HK-2 (cell line): ENCODE results near the gene PNPLA6.
"Not testable (repeated sequence)": the region's sequence is repeated elsewhere in the genome, so short reads cannot be mapped to it uniquely, and the experiment has no call there.

Experiments
- DNase-seq: peaks from one replicate; pipeline ENCODE4 v3.0.0-alpha.2; 2018; ENCODE audit not compliant: unreplicated experiment

Gene PNPLA6

GRCh38 chr19:7554990-7555864 is 19.7 kb downstream of the PNPLA6 start:
- DNase-seq = no peak

GRCh38 chr19:7556696-7557315 is 21.3 kb downstream of the PNPLA6 start:
- DNase-seq = no peak

- no peak for DNase-seq
These were observed 23.1 kb downstream of the PNPLA6 start for GRCh38 chr19:7558667-7559066.

DNA sequence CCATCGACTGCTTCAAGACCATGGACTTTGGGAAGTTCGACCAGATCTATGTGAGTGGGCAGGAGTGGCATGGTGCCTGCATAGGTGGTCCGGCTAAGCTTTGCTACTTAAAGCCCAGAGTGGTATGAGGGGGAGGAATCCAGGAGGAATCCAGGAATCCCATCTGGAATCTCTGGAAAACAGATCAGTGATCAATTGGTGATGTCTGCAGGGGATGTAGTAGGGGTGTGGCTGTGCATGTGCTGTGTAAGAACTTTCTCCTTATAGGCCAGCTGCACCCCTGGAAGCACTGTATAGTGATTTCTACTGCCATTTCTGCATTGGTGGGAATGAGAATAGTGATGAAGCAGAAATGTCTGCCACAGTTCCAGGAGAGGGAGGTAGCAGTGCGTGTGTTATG is 23.6 kb downstream of the PNPLA6 start:
- no peak for DNase-seq

GRCh38 chr19:7560255-7560654 is 24.7 kb downstream of the PNPLA6 start:
- DNase-seq = no peak

DNA sequence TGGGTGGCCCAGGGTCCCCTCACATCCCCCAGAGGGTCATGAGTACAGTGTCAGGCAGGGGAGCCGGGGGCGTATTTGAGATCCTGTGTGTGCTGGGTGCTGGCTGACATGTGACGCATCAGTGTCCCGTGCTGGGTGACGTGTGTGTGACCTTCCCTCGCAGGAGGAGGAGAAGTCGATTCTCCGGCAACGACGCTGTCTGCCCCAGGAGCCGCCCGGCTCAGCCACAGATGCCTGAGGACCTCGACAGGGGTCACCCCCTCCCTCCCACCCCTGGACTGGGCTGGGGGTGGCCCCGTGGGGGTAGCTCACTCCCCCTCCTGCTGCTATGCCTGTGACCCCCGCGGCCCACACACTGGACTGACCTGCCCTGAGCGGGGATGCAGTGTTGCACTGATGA is 25.8 kb downstream of the PNPLA6 start:
- DNase-seq = no peak

DNA sequence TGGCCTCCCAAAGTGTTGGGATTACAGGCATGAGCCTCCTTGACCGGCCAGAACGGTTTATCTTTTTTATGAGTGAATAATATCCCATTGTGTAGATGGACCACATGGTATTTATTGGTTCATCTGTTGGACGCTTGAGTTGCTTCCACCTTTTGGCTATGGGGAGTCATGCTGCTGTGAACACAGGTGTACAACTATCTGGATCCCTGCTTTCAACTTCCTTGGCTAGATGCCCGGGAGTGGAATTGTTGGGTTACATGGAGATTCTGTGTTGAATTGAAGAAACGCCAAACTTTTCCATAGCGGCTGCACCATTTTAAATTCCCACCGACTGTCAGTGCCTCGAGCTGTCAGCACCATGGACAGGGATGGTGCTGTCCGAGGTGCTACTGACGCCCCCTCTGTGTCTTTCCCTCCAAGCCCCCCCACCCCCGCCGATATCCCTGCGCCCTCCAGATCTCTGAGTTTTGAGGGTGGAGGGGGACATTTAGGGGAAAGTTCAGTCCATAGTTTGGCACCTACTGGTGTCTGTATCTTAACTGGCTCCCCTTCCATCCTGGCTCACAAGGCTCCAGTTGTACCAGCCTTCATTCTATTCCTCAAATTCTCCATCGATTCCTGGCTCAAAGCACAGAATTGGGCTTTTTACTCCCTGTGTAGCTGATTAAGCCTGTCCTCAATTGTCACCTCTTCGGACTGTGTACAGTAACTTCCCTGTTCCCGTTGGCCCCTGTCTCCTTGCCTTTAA is 27.3 kb downstream of the PNPLA6 start:
- no peak for DNase-seq

DNA sequence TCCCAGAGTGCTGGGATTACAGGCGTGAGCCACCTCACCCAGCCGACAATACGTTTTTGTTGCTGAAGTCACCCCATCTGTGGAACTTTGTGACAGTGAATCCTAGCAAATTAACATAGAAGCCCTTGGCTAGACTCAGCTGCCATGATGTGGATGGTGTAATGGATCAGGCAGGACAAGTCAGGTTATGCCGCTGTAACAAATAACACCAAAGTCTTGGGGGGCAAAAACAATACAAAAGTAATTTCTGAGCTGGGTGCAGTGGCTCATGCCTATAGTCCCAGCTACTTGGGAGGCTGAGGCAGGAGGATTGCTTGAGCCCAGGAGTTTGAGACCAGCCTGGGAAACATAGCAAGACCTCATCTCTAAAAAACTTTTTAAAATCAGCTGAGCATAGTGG is 29.3 kb downstream of the PNPLA6 start:
- no peak for DNase-seq

- no peak for DNase-seq
These were observed 29.8 kb downstream of the PNPLA6 start for GRCh38 chr19:7565332-7565731.

- DNase-seq = no peak
These were observed 35.2 kb downstream of the PNPLA6 start for GRCh38 chr19:7570761-7571160.

DNA sequence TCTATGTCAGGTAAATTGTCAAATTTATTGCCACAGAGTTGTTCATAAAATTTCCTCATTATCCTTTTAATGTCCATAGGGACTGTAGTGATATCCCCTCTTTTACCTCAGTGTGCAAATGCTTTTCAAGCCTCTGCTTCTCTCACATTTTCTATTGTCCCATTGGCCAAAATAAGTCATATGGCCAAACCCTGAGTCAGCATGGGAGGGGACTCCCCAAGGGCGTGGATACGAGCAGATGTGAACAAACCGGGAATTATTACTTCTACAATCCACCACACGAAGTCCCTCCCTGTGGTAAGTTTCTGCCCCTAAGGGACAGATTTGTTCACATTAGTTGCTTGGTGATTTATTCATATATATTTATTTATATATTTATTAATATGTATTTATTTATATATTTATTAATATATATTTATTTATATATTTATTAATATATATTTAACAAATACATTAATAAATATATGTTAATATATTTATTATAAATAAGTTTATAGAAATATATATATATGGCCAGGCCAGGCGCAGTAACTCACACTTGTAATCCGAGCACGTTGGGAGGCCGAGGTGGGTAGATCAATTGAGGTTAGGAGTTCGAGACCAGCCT is 40.0 kb downstream of the PNPLA6 start:
- DNase-seq = no peak

DNA sequence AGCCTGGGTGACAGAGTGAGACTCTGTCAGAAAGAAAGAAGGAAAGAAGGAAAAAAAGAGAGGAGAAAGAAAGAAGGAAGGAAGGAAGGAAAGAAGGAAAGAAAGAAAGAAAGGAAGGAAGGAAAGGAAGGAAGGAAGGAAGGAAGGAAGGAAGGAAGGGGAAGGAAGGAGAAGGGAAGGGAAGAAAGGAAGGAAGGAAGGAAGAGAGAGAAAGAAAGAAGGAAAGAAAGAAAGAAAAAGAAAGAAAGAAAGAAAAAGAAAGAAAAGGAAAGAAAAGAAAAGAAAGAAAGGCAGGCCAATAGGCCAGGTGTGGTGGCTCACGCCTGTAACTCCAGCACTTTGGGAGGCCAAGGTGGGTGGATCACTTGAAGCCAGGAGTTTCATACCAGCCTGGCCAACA is 41.9 kb downstream of the PNPLA6 start:
- not testable (repeated sequence) for DNase-seq

GRCh38 chr19:7578127-7578526 is 42.6 kb downstream of the PNPLA6 start:
- no peak for DNase-seq

- DNase-seq = no peak
These were observed 43.7 kb downstream of the PNPLA6 start for GRCh38 chr19:7579182-7579581.

DNA sequence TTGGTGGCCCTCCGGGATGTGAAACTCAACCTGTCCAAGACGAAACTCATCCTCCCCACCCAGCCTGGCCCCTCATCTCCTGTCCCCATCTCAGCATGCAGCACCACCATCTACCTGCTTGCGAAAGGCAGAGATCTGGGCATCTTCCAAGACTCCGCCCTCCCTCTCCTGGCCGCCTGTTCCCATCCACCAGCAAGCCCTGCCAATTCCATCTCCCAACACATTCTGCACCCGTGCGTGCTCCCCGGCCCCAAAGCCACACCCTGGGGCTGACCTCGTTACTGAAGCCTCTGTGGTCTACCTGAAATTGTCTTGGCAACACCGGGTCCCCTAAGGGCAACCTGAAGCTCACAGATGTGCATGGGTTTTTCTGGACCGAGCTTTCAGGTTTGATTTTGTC is 46.9 kb downstream of the PNPLA6 start:
- DNase-seq = no peak

DNA sequence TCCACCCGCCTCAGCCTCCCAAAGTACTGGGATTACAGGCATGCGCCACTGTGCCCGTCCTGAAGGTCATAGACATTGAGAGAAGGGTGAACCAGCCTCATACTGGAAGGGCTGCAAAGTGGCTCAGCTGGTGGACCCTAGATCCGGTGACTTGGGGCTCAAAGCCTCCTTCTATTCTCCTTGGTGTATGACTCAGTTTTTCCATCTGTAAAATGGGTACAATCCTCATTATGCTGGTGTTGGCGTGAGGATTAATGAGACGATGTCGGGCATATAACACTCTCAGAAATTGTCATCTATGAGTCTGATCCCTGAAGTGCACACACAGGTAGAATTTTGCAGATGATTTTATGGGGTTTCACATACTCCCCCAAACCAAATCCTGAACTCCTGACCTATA is 54.3 kb downstream of the PNPLA6 start:
- no peak for DNase-seq

DNA sequence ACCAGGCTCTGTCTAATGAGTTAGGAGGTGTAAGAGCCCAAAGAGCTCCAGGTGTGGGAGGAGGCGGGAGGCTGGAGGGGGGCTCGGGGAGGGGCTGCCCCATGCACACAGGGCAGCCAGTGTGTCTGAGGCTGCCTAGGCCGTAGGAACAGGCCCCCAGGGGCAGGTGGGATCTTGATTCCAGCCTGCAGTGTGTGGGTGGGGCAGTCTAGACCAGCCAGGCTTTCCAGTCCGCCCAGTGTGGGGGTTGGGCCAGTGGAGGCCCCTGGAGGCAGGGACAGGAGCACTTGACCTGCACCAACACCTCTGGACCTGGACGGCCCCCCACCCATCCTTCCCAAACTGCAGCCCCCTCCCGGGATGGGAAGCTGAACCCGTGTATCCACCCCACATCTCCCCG is 54.7 kb downstream of the PNPLA6 start:
- no peak for DNase-seq

DNA sequence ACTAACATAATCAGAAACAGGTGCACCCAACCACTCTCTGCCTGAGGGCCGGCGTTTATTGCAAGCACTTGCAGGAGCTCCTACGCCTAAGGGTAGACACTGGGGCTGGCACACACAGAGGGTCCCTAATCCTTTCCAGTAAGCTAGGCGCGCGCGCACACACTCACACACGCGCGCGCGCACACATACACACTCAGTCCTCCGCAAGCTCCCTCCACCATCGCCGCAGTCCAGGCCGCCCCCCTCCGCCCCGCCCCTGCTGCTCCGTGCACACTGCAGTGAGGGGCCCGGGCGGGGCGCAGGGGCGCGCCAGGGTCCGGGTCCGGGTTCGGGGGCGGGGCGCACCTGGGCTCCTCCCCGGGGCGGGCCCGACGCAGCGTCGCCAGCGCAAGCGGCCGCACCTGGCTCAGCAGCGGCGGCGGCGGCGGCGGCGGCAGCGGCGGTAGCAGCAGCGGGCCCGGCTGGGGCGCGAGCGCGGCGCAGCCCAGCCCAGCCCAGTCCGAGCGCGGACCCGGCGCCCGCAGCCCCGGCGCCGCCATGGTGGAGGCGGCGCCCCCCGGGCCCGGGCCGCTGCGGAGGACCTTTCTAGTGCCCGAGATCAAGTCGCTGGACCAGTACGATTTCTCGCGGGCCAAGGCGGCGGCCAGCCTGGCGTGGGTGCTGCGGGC is 60.1 kb downstream of the PNPLA6 start, which contains the start of gene CAMSAP3:
Gene CAMSAP3 (plus strand): TSS at position 398 of the 668 bp plus-strand sequence. CDS start 140 bp downstream, at position 538.
- peak; percentile 41 for DNase-seq

DNA sequence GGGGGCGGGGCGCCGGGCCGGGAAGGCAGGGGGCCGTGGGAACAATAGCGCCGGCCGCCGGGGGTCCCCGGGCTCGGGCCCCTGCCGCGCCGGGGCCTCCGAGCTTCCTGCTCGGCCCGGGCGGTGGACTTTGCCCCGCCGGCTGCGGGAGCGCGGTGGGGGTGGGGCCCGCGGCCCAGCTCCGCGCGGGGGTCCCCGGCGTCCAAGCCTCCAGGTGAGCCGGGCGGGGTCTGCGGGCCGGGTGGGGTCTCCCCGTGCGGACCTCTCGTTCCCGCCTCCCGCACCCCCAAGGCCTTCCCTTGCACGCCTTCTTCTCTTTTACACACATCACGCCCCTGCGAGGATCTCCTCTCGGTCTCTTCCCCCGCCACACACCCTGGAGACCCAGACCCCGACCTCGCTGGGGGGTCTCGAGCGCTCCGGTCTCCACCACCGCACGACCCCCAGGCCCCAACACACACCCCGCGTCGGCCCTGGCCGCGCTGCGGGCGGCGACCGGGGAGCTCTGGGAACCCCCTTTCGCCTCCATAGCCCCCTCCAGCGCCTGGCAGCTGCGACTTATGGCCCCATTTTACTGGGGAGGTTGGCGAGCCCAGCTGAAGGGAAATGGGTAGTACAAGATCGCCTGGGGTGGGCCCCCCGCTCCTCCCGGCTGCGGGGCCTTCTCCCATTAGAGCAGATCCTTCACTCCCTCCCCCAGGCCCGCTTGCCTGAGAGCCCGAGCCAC is 60.9 kb downstream of the PNPLA6 start:
- DNase-seq = no peak

DNA sequence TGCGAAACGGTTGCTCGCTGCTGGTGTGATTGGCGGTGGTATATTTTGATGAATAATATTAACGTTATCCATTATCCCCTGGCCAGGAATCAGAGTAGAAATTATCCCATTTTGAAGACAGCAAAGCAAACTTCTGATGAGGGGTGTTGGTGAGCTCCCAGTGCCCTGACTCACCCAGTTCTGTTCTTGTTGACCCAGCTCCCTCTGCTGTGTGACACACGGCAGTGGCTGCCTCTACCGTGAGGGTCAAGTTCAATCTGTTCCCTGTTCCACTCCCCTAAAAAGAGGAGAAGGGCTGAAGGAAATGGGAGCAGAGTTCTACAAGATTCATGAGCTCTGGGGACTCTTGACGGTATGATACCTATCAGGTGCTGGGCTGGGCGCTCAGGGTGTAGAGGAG is 62.2 kb downstream of the PNPLA6 start:
- DNase-seq = no peak

- no peak for DNase-seq
These were observed 62.7 kb downstream of the PNPLA6 start for GRCh38 chr19:7598180-7598579.
